NCI-H2227 (cell line): Measurements from ENCODE around the gene PTCH1.
A peak's percentile ranks its signal among the peaks of the same experiment; 100 is the strongest.

Experiments
- DNase-seq: peaks from one replicate; lab custom pipeline; 2025; ENCODE audit not compliant: unreplicated experiment; lab: John Stamatoyannopoulos, UW

The PTCH1 gene

DNA sequence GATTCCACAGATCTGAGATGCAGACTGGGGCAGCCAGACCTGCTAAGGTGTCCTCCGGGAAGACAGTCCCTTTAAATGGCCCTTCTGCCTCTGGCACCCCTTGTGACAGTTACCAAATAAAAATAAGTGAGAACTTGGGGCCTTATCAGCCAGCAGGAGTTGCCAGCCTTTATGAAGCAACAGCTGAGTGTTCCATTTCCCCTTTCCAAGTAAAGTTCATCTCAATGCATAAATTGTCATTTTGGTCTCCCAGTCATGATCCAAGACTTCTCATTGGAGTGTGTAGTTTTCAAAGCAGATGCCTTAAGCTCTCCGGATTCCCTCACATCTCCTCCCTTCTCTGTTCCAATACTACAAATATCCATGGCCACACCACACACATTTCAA, 4.1 kb downstream of the PTCH1 start:
- DNase-seq: no peak

DNA sequence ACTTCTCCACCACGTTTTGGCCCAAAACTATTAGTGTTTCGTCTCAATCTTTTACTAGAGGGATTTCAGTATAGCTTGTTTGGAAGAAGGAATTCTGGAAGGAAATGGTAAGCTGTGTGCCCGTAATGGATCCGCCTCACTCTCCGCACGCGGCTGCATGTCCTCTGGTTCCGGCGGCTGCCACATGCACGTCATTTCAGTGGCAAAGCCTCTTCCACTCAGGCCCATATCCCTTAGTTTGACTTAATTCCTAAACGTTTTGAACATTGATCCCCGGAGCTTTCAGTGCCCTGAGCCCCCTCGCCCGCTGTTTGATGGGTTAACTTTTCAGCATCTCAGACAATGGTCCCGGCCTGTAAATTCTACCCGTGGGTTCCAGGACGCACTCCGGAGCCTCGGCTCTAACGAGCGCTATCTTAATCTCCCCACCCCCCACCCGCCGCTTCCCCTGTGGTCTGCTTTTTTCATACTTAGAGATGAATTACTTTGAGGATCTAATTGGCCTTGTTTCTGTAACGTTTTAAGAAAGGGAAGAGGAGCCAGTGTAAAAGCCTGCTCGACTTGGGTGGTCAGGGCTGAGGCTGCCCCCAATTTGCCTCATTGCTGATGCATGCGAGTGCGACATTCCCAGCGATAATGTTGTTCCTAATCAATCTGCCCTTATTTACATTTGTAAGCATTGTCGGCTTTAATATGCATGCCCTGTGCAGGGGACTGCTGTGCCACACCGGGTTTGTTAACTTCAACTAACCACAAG, 4.6 kb downstream of the PTCH1 start:
- peak; percentile 31 for DNase-seq

DNA sequence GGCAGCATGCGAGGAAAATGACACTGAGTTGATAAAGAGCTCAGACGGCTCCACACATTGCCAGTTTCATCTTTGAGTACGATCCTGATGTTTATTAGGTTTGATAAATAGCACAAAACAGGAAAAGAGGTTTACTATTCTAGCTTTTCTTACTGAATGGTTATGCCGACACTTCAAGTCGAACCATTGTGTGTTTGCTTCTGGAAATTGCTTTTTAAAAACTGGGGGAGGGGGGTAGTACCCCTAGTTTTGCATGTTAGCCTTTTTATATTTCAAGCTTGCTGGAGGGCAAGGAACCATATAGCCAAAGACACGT, 5.2 kb downstream of the PTCH1 start:
- no peak for DNase-seq

DNA sequence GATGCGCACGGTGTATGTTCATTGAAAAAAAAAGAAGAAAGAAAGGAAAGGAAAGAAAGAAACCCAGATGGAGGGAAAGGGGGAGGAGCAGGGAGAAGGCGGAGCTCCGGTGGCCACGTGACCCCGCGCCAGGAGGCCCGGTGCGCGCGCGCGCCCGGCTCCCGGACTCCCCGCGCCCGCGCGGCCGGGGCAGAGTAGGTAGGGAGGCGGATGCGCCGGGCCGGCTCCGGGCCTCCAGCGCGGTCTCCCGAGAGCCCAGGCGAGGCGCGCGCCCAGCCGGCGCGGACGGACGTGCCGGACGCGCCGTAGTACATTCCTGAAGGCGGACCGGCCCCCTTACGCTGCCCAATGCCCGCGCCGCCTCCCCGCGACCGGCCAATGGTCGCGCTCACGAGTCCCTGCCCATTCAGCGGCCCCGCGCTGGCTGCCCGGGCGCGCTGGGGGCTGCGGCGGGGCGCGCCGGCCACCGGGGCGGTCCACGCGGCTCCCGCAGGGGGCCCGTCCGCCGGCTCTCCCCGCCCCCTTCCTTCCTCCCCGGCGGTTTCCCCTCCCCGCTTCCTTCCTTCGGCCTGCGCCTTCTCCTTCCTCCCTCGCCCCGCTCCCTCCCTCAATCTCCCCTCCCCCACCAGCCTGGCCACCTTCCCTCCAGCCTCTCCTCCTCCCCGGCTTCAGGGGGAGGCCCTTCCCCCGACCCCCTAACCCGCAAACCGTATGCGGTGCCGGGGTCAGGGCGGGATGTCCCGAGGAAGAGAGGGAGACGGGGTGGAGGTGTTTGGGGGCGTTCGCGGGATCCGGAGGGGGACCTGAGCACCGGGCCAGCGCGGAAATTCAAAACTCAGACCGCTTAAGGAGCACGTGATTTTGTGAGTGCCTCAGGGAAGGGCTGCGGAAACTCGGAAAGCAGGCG, 5.8 kb downstream of the PTCH1 start:
- DNase-seq: peak; percentile 96

DNA sequence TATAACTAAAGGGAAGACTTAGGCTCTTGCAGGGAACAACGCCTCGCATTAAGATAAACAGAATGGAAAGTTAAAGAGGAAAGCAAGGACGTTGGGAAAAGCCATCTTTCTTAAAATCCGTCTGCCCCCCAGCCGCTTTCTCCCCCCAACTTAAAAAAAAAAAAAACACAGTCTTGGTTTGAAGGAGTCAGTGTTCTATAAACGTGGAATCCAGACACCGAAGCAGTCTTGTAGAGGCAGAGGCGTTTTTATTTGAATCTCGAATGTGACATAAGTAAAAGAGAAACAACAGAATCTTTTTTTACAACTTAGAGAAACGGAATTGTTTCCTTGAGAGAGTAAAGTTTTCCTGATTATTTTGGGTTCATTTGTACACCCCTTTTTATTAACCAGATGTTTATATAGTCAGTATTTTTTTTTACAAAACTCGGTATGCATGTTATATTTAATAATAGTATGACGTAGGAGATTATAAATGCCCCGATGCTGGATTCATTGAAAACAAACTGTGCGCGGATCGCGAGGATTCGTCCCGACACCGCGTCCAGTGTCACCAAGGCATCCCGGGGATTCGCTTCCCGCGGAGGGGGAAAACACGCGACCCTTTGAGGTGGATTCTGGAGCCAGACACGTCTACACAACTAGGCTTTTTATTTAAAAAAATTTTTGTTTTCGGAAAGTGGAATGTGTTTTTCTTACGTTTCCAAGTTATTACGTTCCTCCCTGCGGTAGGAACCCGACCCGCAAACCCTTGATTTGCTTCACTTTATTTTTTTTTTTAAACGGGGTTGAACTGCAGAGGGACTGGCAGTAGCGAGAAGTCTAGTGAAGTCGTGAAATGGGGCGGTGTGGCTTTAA, 6.7 kb downstream of the PTCH1 start:
- DNase-seq: peak; percentile 63

DNA sequence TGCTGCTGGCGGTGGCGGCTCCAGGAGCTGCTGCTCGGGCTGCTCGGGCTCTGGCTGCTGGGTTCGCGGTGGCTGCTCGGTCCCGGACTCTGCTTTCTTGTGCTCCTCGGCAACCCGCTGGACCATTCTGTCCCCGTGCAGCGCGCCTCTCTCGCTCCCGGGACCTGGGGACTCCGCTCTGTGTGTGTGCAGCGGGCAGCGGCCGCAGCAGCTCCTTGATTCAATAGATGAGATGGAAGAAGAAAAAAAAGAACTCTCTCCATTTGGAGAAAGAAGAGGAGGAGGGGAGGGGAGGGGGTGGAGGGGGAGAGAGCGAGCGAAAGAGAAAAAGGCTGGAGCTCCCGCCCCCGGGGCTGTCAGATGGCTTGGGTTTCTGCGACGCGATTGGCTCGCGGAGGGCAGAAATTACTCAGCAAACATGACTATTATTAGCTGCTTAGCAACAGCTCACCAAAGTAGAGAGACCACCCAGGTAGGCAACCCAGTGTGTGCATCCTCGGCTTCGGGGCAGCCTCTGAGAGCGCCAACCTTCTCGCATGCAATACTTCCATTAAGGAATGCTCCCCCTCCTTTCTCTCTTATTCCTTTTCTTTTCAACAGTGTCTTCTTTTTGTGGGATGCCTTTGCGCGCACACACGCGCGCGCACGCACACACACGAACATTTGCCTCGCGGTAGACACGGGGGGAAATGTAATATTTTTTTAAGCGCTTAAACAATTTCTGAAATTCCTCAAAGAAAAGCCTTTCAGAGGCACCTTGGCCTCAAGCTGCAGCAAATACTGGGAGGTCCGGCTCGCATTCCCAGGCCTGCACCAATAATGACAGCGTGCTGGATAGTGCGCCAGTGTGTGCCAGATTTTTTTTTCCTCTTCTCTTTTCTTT, 7.6 kb downstream of the PTCH1 start:
- peak; percentile 94 for DNase-seq

DNA sequence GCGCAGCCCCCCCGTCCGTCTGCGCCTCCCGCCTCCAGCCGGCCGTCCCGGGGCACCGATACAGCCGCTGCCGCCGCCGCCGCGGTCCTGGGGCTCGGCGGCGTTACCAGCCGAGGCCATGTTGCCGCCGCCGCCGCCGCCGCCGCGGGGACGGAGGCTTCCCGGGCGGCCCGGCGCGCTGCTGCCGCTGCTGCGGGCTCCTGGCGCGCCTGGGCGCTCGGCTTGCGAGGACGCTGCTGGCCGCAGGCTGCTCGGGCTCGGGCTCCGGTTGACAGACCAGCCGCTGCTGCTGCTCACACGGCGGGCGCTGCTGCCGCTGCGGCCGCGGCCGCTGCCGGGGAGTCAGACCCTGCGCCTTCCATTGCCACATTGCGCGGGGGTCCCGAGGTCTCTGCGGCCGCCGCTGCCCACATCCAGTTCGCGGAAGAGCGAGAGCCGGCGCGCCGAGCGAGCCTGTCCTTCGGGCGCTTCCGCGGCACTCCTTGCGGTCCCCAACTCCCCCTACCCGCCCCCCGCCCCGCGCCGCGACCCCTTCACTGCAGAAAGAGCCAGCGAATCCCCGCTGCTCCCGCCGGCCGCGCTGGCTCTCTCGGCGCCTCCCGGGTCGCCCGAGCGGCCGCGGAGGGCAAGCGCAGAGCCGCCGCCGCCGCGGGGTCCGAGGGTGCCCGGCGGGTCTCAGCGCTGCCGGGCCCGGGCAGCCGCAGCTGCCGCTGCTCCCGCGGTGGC, 8.4 kb downstream of the PTCH1 start:
- DNase-seq: no peak

DNA sequence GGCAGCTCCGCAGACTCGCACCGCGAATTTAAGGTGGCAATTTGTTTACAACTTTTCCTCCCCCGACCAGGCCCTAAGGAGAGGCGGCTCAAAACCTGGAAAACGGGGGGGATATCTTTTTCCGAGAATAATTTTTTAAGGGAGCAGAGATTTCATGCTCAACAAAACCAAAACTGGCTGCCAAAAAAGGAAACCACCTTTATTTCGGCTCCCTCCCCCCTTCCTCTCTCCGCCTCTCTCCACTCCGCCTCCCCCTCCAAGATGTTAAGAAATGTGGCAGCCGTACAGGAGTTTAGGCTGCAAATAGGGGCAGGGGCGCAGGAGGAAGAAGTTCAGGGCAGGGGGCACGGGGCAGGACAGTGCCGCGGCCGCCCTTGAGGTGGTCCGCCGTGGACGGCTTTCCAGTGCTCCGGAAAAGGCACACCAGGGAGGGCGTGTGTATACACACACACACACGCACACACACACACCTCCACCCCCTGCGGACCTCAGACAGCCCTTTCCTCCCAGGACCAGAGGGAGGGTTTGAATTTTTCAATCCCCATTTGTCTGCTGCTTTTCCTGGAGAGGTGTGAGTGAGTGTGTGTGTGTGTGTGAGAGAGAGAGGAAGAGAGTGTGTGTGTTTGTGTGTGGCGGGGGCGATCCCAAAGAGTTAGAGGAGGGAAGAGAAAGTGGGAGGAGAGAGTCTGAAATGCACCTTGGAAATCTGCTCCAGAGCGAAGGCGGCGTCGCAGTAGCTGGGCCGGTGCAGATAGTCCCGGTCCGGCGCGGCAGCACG, 9.1 kb downstream of the PTCH1 start:
- DNase-seq: peak; percentile 68

DNA sequence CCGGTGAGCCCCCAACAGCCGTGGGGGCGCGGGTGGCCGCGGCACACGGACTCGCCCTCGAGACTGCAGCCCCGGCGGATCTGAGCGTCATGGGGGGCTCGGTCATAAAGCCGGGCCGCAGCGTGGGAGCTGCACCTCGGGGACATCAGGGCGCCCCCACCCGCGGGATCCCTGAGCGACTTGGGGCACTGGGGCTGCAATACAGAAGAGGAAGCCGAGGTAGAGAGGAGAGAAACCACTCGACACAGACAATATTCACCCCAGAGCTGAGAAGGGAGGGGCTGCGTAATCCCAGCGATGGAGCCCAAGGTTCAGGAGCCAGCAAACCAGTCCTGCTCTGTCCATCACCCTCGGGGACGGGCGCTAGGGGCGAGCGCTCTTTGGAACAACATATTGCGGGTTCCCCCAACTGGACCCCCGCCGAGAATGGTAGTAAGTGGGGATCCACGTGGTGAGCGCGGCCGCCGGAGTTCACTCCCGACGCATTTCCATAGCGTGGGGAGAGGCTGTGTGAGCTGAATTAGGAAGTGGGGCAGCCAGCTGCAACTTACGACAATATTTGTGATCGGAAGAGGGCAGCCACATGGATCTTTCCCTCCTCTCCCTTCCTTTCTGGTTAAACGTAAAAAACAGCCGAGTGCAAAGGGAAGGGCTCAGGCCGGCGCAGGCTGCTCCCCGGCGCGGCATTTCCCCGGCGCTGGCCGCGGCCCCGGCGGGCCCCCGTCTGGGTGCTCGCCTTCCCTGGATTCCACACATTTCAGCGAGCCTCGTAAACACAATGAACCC, 9.9 kb downstream of the PTCH1 start:
- peak; percentile 53 for DNase-seq

DNA sequence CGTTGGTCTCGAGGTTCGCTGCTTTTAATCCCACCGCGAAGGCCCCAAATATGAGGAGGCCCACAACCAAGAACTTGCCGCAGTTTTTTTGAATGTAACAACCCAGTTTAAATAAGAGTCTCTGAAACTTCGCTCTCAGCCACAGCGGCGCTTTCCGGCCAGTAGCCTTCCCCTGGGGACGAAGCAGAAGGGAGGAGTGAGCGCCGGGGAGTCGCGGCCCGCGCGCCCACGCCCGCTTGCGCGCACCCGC, 10.4 kb downstream of the PTCH1 start:
- peak; percentile 54 for DNase-seq

DNA sequence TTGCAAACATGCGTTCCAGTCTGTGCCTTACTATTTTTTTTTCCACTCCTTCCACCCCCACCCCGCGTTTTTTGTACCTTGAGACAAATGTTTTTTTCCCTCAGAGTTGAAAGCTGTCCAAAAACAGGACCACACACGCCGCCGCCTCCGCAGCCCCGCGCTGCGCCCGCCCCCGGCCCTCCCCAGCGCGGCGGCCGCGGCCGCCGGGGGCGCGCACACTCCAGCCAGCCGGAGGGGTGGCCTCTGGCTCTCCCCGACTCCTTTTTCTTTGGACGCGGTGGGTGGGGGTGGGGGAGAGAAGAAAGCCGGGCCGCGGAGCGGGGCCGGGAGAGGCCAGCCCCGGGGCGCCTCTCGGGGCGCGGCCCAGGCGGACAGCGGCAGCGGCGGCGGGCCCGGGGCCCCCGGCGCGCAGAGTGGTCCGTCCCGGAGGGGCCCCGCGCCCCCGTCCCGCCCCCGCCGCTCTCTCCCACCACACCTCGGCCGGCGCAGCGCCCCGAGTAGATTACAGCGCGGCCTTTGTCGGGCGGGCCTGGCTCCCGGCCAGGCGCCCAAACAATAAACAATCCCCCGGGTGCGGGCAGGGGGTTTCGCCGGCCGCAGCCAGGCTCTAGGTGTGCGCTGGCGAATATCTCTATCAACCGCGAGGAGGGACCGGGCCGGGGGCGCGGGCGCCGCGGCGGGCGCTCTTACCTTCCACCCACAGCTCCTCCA, 10.9 kb downstream of the PTCH1 start:
- peak; percentile 73 for DNase-seq

DNA sequence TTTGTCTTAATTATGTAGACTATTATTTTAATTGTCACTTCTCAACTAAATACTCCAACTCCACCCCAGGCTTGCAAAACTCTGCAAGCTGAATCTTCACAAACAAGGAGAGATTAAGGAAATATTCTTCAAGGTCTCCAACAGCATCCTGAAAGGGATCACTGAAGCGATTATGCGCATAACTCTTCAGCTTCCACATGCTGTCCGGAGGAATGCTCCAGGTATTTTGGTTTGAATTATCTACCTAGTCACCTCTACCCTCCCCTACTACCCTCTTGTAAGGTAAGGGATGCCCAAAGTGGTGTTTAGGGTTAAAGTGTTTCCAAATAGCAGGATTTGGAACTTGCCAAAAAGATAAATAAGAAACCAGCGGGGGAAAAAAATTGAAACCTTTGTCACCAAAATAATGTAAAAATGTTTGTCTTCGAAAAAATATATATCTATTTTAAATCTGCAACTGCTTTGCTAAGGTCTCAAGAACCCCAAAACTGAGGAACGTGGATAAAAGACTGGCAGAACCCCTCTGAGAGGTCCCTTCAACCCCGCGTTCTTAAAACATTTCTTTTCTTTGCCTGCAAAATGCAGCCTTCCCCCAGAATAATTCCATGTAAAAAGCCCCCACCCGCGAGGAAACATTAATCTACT, 11.6 kb downstream of the PTCH1 start:
- no peak for DNase-seq

DNA sequence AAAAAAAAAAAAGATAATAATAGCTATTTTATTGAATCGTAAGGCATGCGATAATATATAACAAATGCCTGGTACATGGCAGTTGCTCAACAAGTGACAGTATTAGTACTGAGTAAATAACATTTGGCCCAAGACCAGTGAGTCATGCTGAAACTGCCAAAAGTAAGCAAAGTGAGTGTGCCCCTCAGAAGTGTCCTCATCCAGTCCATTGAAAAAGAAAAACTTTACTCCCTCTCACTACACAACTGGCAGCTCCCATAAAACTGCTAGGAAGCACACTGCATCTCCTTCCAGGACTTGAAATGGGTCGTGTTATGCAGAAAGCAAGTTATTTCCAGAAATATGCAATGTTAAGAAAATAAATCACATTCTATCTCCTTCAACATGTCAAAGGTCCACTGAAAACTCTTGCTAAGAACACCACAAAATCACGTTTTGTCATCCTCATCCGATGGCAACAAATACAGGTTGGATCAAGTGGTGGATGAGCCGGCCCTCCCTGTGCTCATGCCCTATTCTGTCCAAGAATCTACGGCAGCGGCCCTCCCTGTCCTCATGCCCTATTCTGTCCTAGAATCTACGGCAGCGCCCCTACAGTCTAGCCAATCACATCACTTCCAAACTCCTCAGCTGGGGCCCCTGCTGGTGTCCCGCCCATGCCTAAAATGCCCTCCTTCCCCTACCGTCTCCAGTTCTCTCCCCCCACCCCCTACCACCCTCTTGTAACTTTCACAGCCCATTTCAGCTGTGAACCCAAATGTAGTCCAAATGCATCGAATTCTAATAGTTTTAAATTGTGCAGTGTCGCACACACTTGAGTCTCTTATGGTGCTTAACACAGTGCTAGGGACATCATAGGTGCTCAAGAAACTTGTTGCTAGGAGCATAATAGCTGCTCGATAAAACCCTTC, 12.5 kb downstream of the PTCH1 start:
- DNase-seq: no peak

DNA sequence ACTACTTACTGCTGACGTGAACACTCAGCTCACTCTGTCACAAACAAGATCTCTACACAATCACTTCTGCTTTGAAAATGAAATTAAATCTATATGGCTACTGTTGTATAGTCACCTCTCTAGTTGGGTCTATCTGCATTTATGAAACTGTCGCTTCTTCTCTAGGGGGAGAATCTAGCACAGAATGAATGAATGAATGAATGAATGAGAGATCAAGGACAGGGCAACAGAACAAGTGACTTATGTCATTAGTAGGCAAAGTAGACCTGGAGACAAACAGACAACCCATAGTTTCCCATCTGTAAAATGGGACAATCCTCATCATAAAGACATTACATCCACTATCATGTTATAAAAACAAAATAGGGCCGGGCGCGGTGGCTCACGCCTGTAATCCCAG, 13.4 kb downstream of the PTCH1 start:
- DNase-seq: no peak

DNA sequence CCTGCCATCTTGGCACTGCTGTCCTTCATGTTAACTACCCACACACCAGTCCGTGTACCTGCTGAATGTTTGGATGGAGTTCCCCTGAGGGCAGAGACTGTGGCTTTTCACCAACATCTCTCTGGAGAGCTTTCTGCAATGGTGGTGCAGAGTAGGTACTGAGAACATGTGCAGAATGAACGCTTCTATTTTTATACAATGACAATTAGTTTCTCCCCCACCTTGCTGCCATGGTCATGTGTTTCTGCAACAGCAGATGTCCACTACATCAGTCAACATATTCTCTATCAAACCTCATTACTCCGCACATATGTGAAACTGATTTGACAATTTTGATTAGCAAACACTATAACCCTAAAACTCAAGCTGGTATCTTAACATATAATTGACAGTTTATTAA, 14.5 kb downstream of the PTCH1 start:
- DNase-seq: no peak

DNA sequence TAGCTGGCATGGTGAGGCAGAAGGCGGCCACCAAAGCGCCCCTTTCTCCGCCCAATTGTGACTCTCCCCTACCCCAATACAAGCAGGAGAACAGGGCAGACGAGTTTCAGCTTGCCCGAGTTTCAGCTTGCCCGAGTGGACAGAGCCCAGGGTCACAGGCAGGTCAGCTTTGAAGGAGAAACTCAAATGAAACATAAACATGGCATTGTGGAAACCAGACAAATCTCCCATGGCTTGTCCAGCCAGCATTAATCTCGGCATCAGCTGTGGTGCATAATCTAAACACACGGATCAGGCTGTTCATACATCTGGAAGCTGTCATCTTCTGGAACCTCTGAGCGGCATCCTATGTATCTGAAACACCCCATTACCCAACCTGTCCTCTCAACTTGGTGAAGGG, 16.9 kb downstream of the PTCH1 start:
- no peak for DNase-seq
